HG02885 (cell line): Measurements from ENCODE around the gene ARMH2.
A peak's percentile ranks its signal among the peaks of the same experiment; 100 is the strongest.

Experiments used
- ATAC-seq: cut with Tn5 transposase; IDR thresholded peaks from one replicate; pipeline ENCODE4 v1.9.1; 2021; ENCODE audit warnings: mild to moderate bottlenecking; ENCODE audit not compliant: unreplicated experiment, poor library complexity

The ARMH2 gene

DNA sequence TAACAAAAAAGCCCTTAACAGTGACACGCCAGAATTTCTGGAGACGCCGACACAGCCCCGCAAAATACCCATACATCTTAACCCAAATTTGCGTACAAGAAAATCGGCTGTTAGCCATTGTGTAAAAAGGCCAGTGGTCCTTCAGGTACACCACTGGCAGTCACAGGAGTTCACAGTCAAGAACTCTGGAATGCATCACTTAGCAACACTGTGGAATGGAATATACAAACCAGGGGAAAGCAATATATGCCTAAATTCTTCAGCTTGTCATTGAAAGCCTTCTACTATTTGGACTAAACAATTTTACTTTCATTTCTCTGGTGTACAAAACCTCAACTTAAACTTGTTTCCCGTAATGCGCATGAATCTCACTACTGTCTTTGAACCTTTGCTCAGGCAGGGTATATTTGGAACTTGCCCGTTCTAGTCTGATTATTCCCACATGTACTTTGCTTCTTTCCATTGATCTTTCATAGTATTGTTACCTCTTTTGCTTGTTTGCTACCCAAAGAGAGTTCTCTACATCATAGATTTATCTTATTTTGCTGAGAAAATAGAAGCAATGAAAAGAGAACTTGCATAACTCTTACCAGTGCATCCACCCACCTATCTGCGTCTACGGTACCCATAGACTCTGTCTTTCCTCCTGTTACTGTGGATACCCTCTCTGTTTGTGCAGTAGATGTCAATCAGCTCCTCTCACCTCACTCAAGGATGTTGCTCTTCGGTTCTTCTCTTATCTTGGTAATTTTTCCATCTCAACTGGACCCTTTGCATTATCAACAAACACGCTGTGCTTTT, at the start of gene ARMH2:
ARMH2 (minus strand) TSS at position 178 of the 801 bp plus-strand sequence; CDS start at position 118, 60 bp downstream.
- ATAC-seq: no peak

DNA sequence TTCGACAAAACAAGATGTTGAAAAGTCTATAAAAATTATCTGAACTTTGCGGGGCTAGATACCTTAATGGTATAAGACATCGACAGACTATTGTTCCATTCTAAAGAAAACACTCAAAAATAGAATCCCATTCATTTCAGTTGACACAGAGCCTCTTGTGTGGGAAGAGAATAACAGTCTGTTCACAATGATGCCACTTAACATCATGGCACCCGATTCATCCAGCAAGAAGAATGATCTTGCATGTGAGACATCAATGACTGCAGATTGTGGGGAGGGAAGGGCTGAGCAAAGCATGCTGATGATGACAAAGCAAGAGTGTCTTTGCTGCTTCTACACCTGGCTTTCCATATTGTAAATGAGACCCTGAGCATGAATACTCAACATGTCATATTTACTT, 49.7 kb upstream of the ARMH2 start:
- ATAC-seq: no peak

DNA sequence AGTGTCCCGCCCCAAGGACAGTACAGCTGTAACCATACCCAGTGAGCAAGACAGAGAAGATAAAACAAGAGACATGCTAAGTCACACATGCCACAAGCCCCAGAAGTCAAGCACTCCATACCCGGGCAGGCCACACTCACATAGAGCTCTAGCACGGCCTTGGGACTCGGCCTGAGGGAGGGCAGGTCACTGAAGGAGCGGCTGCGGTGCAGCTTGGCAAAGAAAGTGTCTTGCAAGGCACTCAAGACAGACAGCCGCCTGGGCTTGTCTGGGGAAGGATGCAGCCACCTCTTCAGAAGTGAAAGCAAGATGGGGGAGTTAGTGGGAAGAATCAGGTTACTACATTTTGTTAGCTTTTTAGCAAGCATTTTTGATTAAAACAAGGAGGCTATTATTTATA, 48.7 kb upstream of the ARMH2 start:
- no peak for ATAC-seq

DNA sequence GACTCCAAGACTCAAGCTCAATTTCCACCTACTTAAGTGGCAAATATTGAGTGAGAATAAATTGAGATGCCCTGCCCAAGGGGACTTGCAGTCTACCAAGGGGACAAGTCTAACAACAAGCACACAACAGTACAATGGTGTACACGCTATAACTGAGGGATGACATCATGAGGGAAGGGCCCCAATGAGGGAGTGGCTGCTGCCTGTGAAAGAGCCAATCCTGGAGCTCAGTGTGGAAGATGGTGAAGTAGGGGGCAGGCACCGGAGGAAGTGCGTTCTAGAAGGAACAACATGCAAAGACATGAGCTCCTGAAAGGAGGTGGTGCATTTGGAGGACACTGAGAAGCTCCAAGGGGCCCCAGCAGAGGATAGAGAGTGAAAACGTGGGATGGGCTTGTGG, 46.9 kb upstream of the ARMH2 start:
- no peak for ATAC-seq

DNA sequence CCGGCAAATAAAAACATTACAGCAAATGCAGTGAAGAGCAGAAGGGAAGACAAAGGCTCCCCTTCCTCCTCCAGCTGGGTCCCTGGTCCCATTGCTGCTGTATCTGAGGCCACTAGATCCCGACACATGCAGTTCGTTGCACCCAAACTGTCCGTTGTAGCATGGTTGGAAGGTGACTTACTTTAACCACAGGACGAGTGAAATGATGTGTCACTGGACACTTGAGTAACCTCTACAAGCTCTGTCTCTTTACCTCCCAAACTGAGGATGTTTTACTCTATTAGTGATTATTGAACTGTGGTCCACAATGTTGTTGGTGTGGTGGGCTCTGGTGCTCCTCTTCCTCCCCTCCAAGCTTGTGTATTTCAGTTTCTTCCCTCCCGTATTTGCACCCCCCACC, 46.2 kb upstream of the ARMH2 start:
- ATAC-seq: peak; percentile 59

DNA sequence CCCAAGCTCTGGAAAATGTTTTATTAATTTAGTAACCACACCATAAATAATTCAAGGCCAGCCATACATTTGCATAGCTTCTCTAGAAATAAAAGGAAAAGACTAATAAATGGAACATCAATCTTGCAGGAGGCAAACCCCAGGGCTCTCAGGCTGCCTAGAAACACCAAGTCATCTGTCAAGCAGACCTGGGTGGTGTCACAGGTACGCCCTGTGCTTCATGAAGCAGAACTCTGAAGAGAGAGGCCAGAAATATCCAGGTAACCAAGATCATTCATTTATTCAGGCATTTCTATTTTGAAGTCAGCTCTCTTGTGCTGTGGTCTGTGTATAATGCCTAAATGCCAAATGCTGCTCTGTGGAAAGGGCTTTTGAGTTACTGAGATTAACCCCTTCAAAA, 45.3 kb upstream of the ARMH2 start:
- ATAC-seq: no peak

DNA sequence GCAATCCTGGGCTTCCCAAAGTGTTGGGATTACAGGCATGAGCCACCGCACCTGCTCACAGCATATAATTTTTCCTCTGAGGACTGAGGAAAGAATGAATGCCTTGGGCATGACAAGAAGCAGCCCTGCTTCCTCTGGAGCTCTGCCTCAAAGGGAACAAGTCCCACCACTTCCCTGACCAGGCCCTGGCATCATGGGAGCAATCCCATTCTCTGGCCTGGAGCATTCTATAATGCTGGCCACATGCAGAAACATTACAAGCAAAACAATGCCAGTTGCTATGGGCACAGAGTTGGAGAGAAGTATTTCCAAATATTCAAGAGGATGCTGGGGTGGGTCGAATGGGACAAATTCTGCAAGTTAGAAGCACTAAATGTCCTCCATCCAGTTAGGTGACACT, 41.5 kb upstream of the ARMH2 start:
- no peak for ATAC-seq

DNA sequence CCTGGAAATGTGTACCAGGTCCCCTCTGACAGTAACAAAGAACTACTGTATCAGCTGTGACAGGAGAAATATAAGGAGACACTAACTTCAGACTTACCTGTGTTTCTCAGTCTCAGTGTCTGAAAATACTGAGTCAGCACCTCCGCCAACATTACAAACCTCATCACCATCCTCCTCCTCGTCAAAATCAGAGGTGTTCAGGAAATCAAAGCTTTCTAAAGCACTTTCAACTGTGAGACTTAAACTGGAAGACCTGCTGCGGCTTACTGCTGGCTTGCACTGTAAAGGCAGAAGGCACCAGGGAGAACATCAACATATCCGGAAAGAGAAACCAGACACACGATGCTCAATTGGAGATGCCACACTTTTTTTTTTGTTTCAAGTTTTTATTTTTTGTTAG, 40.3 kb upstream of the ARMH2 start:
- no peak for ATAC-seq

DNA sequence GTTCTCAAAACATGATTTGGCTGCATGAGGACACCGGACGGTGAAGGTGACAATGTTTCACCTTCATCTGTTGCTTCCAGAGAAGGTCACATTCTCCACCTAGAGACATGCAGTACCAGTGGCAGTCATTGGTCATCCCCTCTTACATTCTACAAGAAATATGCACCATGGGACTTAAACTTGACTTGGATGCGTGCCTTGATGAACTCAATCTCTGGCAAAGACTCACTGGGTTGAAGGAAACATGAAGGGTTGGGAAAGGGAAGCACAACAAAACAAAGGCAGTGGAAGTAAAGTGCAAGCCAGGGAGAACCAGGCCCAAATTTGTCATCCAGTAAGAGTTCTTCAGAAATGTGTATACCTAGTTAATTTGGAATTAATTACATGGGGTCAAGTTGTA, 39.4 kb upstream of the ARMH2 start:
- ATAC-seq: no peak

DNA sequence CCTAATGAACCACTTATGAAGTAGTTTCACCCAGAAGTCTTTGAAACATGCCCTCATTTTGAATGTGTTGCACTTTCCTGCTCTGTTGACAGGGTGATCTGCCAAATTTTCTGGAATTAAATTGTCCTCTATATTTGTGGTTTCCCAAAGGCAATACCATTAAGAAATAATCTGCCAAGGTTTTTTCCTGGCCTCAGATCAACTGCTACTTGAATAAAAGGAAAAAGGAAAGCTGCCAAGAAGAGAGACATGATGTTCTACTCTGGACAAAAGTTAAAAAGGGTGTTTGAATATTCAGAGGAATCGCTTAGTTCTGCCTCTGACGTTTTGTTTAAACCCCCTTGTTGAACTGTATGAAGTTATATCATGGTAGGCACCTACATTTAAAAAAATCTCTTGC, 37.4 kb upstream of the ARMH2 start:
- ATAC-seq: no peak

DNA sequence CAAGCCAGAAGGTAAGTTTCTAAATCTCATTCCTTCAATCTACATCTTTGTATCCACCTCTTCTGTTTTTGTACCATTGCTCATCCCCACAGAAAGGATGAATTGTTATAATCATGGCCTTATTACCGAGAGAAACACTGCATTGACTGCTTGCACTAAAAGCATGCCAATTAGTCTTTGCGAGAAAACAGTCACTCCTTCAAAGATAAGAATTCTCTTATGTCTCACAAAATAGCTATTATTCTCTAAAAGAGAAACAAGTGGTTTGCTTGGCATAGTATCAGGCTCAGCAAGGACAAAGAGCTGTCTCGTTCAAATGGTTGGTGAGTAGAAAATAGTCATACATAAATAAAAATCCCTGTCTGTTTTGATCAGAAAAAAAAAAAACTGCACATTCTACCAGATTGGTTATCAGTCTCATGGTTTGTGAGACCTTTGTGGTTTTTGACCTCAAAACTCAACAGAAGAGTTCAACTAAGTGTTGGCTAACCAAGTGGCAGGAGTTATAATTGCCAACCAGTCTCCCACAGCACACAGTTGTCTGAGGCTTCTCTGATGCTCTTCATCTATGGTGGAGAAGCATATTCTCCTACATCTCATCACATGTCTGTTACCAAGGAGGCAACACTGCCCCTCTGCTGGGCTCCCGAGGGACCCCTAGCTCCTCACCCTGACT, 35.1 kb upstream of the ARMH2 start:
- no peak for ATAC-seq

DNA sequence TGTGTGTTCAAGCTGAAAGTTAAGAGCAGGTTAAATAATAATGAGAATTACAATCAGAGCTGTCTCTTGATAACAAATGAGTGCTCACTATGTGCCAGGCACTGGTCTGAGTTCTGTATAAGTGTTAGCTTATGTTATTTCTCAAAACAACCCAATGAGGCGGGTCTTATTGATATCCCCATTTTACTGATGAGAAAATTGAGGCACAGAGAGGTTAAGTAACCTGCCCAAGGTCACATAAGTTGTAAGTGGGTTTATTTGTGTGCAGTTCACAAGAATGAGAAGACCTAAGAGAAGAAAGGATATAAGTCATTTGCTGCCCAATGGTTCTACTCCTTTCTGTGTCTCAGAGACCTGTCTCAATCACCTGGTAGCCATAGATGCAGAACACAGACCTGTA, 34.1 kb upstream of the ARMH2 start:
- ATAC-seq: no peak

DNA sequence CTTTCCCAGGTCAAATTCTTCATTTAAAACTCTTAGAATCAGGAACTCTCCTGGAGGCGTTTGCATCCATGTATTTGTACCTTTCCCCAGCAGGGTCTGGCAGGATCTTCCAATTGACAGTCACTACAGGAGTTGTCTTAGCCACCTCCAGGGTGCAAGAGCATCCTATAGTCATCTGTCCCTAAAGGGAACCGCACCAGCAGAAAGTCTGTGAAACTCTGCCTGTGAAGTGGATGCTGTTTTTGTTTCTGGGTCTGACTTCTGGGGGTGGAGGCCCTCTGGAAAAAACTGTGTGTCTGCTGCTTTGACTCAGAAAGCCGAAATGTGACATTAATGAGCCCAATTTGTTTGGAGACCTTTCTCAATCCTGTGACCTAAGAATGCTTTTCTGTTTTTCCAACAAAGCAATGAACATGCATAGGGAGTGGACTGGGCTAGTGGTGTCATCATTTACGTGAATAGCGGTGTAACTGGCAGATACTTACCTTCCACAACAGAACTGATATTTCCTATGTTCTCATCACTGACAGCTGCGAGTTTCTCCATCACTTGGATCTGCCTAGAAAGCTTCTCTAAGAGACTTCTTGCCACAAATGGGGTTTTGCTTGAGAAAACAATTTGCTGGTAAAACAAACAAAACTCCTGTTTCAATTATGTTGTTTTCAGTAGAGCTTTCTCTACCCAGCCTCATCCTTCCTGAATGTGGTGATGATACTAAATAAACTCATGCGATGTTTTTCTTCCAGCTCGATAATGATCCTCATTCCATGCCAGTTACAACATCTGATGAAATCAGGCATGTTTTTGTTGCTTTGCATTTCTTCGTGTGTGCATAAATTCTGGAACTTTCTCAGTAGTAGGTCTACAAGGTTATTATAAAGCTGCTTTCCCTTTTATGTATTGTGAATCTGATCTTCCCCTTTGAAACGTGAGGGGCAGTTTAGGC, 33.3 kb upstream of the ARMH2 start:
- ATAC-seq: no peak

DNA sequence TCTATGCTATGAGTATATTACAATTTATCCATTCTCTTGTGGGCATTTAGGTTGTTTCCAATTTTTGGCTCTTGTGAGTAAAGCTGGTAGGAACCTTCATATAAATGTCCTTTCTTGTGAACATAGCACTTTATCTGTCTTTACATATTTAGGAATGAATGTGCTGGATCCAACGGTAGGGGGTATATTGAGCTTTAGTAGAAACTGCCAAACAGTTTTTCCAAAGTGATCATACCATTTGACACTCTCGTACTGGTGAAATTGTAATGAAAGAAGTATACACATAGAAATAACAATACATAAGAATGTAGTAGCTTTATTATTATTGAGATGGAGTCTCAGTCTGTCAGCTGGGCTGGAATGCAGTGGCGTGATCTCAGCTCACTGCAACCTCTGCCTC, 30.9 kb upstream of the ARMH2 start:
- no peak for ATAC-seq

DNA sequence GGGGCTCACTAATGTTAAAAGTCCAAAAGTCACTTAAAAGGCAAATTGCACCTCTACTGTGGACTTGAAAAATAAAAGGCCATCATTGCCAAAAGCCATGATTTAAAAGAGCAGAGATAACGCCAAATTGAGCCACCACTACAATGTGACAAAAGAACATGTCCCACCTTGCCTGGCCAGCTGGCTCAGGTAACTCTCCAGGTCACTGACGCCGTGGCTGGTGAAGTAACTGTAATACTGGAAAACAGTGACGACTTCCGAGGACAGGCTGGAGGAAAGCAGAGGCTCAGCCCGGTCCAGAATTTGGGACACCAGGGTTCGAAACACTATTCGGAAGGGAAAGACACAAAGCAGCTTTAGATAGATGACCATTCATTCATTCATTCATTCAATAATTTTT, 29.3 kb upstream of the ARMH2 start:
- ATAC-seq: no peak

DNA sequence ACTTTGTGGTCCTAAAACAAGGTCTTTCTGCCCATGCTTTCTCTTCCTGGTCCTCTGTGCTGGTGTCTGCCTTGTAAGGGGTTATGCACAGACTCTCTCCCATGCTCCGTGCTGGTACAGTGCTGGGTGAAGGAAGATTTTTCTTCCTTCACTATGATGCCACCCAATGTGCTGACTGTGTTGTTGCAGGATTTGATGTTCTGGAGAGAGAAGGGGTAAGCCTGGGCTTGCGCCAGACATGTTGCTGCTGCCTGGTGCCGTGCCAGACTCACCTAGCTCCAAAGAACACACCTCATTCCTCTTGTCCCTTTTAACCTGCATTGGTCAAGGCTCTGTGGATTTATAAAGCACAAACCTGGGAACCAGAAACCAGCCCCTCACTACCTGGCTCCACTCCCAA, 28.4 kb upstream of the ARMH2 start:
- ATAC-seq: no peak

DNA sequence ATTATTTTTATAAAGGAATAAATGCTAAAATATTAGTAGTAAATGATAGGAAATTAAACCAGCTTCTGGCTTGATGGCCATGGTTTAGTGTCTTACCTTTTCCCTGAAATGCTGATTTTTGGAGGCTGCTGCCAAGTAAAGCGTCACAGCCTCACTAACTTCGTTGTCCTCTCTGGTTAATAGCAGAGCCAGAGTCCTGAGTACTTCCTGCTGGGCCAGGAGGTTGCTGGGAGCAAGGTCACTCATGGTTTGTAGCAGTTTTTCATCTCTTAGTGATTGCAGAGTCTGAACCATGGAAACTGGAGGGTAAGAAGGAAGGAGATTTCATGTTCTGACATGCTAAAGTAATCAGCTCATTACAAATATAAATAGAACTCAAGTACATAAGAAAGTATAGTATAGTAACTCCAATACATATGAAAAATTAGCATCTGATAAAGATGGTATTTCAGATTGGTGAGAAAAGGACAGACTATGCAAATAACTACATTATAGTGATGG, 26.5 kb upstream of the ARMH2 start:
- no peak for ATAC-seq

DNA sequence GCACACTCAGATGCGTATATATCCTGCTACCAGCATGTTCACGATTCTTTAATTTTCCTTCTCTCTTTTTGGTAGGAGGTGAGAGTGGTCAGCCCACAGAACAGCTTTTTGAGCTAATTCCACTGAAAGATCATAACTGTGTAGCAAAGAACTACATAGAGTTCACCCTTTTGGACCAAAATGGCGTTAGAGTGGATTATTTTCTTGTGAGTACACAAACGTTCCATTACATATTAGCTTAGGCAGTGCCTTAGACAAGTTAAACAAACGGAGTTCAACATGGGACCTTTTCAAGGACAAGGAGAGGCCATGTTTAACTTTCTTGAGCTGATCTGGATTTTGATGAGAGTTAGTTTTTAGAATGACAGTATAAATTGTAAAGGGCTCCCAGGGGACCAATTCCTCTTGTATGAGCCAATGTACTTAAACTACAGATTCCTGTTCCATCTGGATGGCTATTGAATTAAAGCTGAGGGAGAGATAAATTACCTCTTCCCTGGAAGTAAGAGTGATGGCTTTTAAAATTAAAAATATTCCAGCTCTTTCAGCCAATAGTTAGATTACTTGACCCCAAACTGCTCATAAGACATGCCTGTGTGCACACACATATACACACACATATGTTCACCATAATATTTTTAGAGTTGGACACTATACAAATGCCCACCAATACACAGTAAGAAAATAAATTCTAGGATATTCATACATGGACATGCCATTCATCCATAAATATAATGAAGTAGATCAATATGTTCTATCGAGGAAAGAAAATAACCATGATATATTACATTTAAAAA, 25.6 kb upstream of the ARMH2 start:
- no peak for ATAC-seq

DNA sequence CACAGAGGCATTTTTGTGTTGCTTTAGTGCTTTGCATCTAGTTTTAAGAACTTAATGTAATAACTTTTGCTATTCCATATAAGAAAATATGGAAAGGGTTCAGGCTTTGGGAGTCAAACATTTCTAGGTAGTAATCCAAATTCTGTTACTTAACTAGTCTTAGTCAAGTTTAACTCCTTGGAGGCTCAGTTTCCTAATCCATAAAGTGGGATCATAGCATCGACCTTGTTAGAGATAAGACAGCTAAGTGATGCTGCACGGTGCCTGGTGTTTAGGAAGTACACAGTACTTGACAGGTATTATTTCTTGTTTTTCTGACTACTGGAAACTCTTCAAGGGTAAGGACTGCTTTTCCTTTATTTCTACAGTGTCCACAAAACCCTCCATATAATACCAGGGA, 24.5 kb upstream of the ARMH2 start:
- ATAC-seq: no peak

DNA sequence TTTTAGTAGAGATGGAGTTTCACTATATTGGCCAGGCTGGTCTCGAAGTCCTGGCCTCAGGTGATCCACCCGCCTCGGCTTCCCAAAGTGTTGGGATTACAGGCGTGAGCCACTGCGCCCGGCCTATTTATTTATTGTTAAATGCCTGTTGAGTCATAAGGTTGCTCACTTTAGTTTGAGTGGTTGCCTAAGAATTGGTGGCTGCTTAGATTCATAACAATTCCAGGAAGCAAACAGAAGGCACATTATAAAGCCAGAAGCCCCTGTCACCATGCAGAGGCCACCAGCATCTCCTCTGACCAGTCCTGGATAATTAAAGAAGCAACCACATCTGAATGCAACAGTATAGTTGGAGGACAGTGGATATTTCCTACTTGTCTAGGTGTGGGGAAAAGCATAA, 24.0 kb upstream of the ARMH2 start:
- ATAC-seq: no peak
